ENCODE data around the gene SVIL.
"Not testable (repeated sequence)": the region's sequence is repeated elsewhere in the genome, so short reads cannot be mapped to it uniquely, and the experiment has no call there.

SVIL gene

GRCh38 chr10:29607576-29607975 lies 27.2 kb downstream of the SVIL start:
- in situ Hi-C loops (cut with MboI; ENCODE audit: low sequenced_read_pairs): loop anchor here (10.0 kb wide), 1 partner anchor 127 kb away; no protein-coding TSS in a partner anchor

GRCh38 chr10:29606693-29607092 lies 28.1 kb downstream of the SVIL start:
- in situ Hi-C loops (cut with MboI; ENCODE audit: low sequenced_read_pairs): loop anchor here (10.0 kb wide), 1 partner anchor 128 kb away; no protein-coding TSS in a partner anchor

GRCh38 chr10:29604291-29604825 lies 30.4 kb downstream of the SVIL start:
- in situ Hi-C loops (cut with MboI; ENCODE audit: low sequenced_read_pairs): loop anchor here (10.0 kb wide), 1 partner anchor 130 kb away; no protein-coding TSS in a partner anchor

GRCh38 chr10:29603223-29603896 lies 31.4 kb downstream of the SVIL start:
- in situ Hi-C loops (cut with MboI; ENCODE audit: low sequenced_read_pairs): loop anchor here (10.0 kb wide), 1 partner anchor 131 kb away; no protein-coding TSS in a partner anchor

GRCh38 chr10:29600821-29601220 lies 34.0 kb downstream of the SVIL start:
- in situ Hi-C loops (cut with MboI; ENCODE audit: low sequenced_read_pairs): loop anchor here (10.0 kb wide), 1 partner anchor 134 kb away; no protein-coding TSS in a partner anchor

- in situ Hi-C loops (cut with MboI; ENCODE audit: low sequenced_read_pairs): loop anchor here (10.0 kb wide), 1 partner anchor 135 kb away; no protein-coding TSS in a partner anchor
Observed at GRCh38 chr10:29600067-29600466, 34.7 kb downstream of the SVIL start.

- in situ Hi-C loops (cut with MboI; ENCODE audit: low sequenced_read_pairs): no loop called here
Observed at GRCh38 chr10:29598851-29599311, 35.9 kb downstream of the SVIL start.

GRCh38 chr10:29596826-29597225 lies 37.9 kb downstream of the SVIL start:
- in situ Hi-C loops (cut with MboI; ENCODE audit: low sequenced_read_pairs): no loop called here

GRCh38 chr10:29596356-29596755 lies 38.4 kb downstream of the SVIL start:
- in situ Hi-C loops (cut with MboI; ENCODE audit: low sequenced_read_pairs): no loop called here

- in situ Hi-C loops (cut with MboI; ENCODE audit: low sequenced_read_pairs): no loop called here
Observed at GRCh38 chr10:29595636-29596225, 39.0 kb downstream of the SVIL start.

GRCh38 chr10:29595146-29595545 lies 39.6 kb downstream of the SVIL start:
- in situ Hi-C loops (cut with MboI; ENCODE audit: low sequenced_read_pairs): no loop called here

GRCh38 chr10:29591651-29591968 lies 43.2 kb downstream of the SVIL start:
- in situ Hi-C loops (cut with MboI; ENCODE audit: low sequenced_read_pairs): no loop called here

- in situ Hi-C loops (cut with MboI; ENCODE audit: low sequenced_read_pairs): no loop called here
Observed at GRCh38 chr10:29590915-29591650, 43.7 kb downstream of the SVIL start.

- in situ Hi-C loops (cut with MboI; ENCODE audit: low sequenced_read_pairs): no loop called here
Observed at GRCh38 chr10:29588629-29589421, 45.9 kb downstream of the SVIL start.

GRCh38 chr10:29587750-29588628 lies 46.8 kb downstream of the SVIL start:
- in situ Hi-C loops (cut with MboI; ENCODE audit: low sequenced_read_pairs): not testable (repeated sequence)

- in situ Hi-C loops (cut with MboI; ENCODE audit: low sequenced_read_pairs): not testable (repeated sequence)
Observed at GRCh38 chr10:29587102-29587749, 47.5 kb downstream of the SVIL start.

GRCh38 chr10:29586509-29586908 lies 48.3 kb downstream of the SVIL start:
- in situ Hi-C loops (cut with MboI; ENCODE audit: low sequenced_read_pairs): no loop called here

GRCh38 chr10:29585488-29585976 lies 49.2 kb downstream of the SVIL start:
- in situ Hi-C loops (cut with MboI; ENCODE audit: low sequenced_read_pairs): no loop called here

GRCh38 chr10:29584436-29584835 lies 50.3 kb downstream of the SVIL start:
- in situ Hi-C loops (cut with MboI; ENCODE audit: low sequenced_read_pairs): no loop called here
